NCI-H2227 (cell line): ENCODE data around the gene ZNF619.
A peak's percentile ranks its signal among the peaks of the same experiment; 100 is the strongest.

Experiments used
- DNase-seq: peaks from one replicate; lab custom pipeline; 2025; ENCODE audit not compliant: unreplicated experiment; lab: John Stamatoyannopoulos, UW

The ZNF619 gene

GRCh38 chr3:40464339-40465110, 12.4 kb upstream of the ZNF619 start:
- DNase-seq = no peak

DNA sequence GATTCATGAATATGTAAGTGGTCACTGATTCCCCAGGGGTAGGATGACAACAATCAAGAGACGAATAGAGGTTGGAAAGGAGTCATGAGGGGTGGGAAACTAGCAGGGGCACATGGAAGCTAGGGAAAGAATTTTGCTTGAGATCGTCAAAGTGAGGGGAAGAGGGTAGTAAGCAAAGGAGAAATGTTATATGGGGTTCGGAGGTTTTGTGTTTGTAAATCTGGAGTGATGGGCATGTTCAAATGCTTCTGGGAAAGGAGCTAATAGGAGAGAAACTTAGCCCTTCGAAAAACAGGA, 11.9 kb upstream of the ZNF619 start:
- no peak for DNase-seq

DNA sequence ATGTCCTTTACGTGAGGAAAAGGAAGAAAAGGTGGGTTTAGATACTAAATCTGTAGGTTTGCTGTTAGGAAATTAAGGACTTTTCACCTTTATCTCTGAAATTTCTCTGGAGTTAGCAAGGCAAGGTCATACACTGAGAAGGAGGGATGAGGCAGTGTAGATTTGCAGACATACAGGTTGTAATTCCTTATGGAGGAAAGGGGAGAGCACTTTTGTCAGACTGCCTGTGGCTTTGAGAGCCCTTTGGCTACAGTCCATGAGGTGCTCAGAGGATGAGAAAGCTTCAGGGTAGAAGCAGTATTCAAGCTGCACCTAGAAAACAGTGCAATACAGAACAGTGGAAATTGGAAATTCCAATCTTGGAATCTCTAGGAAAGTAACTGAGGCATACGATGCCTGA, 11.5 kb upstream of the ZNF619 start:
- no peak for DNase-seq

DNA sequence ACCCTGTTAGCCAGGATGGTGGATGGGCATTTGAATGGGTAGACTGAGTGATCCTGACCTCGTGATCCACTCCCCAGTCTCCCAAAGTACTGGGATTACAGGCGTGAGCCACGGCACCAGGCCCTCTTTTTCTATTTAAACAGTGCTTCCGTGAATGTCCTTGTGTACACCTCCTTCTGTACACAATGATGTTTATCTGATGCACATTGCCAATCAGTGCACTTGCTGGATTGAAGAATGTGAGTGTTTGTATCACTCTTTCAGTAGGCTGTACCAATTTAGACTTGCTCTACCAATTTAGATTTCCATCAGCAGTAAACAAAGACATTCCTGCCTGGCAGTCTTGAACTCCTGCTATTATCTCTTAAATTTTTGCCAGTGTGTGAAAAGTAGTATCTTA, 8.9 kb upstream of the ZNF619 start:
- no peak for DNase-seq

DNA sequence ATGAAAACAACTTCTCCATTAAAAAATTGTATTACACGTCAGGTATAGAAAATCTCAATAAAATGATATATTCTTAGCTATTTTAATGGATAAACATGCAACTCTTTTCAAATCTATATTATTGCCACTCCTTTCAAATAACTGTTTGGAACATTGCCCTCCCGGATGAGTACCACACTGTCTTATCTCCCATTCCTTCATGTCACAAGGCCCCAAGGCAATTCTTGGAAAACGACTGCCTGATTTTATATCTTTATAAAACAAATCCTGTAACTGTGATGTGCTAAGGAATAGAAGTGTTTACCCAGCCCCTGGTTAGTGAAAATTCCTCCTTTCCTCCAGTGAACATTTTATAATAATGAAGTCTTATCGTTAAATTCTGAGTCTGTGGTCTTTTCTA, 6.2 kb upstream of the ZNF619 start:
- DNase-seq = no peak

DNA sequence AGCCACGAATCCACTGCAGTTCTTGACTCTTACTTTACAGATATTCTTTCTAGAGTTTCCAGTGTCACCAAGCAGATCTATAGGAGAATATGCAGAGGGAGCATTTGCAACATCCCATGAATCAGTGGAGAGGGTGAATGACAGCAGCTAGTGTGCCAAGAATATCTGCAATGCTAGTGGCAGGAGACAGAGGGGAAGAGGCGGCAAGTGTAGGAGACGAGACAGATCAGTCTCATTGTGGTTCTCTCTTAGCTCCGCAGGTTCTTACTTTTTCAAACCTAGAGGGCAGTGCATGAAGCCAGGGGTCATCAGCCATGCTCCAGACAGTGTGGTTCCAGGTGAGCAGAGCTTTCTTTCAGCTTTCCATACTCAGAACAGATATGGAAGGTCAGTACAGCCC, 744 bp downstream of the ZNF619 start:
- no peak for DNase-seq

DNA sequence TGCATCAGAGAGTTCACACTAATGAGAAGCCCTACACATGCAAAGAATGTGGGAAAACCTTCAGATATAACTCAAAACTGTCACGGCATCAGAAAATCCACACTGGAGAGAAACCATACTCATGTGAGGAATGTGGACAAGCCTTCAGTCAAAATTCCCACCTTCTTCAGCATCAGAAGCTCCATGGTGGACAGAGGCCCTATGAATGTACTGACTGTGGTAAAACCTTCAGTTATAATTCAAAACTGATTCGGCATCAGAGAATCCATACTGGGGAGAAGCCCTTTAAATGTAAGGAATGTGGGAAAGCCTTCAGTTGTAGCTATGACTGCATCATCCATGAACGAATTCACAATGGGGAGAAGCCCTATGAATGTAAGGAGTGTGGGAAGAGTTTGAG, 10.2 kb downstream of the ZNF619 start:
- DNase-seq = no peak

DNA sequence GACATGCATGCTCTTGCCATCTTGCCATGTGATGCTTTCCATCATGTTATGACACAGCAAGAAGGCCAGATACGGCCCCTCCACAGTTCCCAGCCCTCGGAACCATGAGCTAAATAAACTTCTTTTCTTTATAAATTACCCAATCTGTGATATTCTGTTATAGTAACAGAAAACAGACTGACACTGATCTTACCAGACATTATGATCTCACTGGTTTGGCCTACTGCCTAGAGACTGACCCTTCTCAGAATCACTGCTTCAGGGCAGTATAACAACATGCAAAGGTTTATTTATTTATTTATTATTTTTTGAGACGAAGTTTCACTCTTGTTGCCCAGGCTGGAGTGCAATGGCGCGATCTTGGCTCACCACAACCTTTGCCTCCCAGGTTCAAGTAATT, 14.0 kb downstream of the ZNF619 start:
- no peak for DNase-seq

GRCh38 chr3:40494698-40495097, 17.8 kb downstream of the ZNF619 start:
- no peak for DNase-seq

GRCh38 chr3:40497288-40497687, 20.4 kb downstream of the ZNF619 start:
- DNase-seq = no peak

- DNase-seq = no peak
These were observed 23.0 kb downstream of the ZNF619 start for GRCh38 chr3:40499952-40500351.

- DNase-seq = no peak
These were observed 25.1 kb downstream of the ZNF619 start for GRCh38 chr3:40502034-40502433.

DNA sequence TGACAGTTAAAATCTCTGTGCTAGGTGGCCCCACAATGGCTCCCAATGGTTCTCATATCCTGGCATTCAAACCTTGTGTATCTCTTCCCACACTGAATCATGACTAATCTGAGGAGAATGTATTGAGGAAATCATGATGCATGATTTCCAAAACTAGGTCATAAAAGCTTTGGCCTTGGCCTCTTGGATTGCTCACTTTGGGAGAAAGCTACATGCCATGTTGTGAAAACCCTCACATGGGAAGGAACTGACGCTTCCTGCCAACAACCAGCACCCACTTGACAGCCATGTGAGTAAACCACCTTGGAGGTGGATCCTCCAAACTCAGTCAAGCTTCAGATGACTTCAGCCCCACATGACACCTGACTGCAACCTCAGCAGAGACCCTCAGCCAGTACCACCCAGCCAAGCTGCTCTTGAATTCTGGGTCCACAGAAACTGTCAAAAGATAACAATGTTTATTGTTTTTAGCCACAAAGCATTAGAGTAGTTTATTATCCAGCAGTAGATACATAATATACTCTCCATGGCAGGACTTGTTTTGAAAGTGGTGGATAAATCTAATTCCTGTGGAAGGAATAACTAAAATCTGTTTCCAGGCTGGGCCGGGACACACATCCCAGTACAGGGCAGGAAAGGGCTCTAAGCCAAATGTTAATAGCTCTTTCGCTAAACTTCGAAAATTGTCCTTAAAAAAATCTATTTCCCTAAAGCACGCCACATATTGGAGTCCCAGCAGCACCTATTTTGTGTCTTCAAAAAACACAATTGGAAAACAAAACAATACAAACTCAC, 27.9 kb downstream of the ZNF619 start:
- DNase-seq = no peak

DNA sequence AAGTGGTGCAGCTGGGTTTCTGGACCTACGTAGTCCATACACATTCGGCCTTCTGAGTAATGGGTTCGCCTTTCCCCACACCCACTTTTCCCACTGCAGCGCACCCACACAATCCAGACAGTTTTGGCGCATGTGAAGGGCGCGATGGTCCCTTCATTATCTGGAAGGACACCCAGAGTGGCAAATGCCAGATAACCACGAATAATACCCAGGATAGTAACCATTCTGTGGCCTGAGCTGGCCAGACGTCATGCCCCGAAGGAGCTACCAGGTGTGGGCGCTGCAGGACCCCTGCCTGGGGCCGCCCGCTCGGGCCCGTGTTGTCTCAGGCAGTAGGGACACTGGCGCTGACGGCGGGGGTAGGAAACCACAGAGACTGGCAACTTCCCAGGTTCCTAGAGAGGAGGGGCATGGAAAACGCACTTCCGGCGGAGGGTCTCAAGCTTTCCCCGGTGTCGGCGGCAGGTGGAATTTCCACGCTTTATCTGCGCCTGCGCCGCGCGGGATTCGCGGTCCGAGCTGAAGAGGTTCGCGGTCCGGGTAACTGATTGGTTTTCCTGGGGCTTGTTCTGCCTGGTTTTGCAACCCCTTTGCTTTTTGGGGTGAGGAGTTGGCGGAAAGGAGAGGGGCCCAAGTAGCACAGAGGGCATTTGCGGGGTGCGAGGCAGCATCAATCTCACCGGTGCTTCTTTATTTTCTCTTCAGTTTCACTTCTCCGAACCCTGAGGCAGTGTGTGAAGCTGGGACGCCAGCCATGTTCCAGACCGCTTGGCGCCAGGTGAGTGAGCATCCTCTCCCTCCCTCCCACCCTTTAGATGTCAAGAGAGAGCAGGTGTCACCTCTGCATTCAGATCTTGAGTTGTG, 28.9 kb downstream of the ZNF619 start, which contains the start of gene ZNF620:
ZNF620 (plus strand) TSS at position 441 of the 864 bp plus-strand sequence; CDS start at position 755, 314 bp downstream.
- peak; percentile 91 for DNase-seq

- no peak for DNase-seq
These were observed 34.3 kb downstream of the ZNF619 start for GRCh38 chr3:40511031-40511718.

DNA sequence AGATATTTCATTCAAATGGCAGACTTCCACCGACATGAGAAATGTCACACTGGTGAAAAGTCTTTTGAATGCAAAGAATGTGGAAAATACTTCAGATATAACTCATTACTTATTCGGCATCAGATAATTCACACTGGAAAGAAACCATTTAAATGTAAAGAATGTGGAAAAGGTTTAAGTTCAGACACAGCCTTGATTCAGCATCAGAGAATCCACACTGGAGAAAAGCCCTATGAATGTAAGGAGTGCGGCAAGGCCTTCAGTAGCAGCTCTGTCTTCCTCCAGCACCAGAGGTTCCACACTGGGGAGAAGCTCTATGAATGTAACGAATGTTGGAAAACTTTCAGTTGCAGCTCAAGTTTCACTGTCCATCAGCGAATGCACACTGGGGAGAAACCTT, 39.3 kb downstream of the ZNF619 start:
- DNase-seq = no peak

- DNase-seq = no peak
These were observed 41.1 kb downstream of the ZNF619 start for GRCh38 chr3:40518067-40518466.

- DNase-seq = no peak
These were observed 41.9 kb downstream of the ZNF619 start for GRCh38 chr3:40518848-40519247.

DNA sequence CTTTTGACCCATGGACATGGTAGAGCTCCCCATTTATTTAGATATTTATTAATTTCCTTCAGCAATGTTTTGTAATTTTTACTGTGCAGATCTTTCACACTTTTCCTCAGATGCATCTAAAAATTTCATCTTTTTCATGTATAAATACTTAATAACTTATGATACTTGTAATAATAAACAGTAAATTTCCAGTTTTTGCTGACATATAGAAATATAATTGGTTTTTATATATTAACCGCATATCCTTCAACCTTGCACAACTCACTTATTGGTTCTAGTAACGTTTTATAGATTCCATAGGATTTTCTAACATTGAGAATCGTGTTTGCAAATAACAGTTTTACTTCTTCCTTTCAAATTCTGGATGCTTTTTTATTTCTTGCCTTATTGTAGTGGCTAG, 44.3 kb downstream of the ZNF619 start:
- DNase-seq = no peak

DNA sequence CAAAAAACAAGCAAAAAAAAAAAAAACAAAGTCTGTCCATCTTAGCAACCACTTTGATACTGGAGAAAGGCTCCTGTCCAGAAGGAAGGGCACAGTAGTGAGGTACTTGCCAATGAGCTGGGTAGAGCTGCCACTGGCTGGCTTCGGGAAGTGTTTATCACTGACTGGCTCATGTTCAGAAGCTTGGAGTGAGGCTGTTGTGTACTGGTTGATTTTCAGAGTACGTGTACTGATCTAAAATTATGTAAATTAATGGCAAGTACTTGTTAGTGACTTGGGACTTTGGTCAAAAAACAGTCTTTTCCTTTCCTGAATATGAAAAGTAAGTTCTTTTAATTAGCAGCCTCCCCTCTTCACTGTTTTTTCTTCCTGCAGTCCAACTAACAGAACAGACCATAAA, 46.9 kb downstream of the ZNF619 start:
- DNase-seq = no peak

GRCh38 chr3:40524222-40524567, 47.3 kb downstream of the ZNF619 start:
- peak; percentile 40 for DNase-seq
